D721Med (cell line): Measurements from ENCODE around the gene IQCM.

Source experiments
- DNase-seq: peaks from one replicate; pipeline ENCODE4 v3.0.0; 2011; ENCODE audit warnings: low spot score; ENCODE audit not compliant: insufficient read length
- FAIRE-seq: peaks from 2 replicates; lab custom pipeline; 2011; peaks lifted over from hg19 to GRCh38; lab: Jason Lieb, UNC
- TF ChIP-seq, protein P1 (sequence below): IDR thresholded peaks from 2 replicates; pipeline ENCODE4 v1.5.1; 2012; ENCODE audit warnings: mild to moderate bottlenecking, control low read depth; ENCODE audit not compliant: insufficient read depth; ENCODE audit errors: missing control alignments

Gene IQCM

GRCh38 chr4:149631629-149632028 lies 184.0 kb downstream of the IQCM start:
- FAIRE-seq (no peak), DNase-seq (no peak)
- TF ChIP-seq, protein P1, sequence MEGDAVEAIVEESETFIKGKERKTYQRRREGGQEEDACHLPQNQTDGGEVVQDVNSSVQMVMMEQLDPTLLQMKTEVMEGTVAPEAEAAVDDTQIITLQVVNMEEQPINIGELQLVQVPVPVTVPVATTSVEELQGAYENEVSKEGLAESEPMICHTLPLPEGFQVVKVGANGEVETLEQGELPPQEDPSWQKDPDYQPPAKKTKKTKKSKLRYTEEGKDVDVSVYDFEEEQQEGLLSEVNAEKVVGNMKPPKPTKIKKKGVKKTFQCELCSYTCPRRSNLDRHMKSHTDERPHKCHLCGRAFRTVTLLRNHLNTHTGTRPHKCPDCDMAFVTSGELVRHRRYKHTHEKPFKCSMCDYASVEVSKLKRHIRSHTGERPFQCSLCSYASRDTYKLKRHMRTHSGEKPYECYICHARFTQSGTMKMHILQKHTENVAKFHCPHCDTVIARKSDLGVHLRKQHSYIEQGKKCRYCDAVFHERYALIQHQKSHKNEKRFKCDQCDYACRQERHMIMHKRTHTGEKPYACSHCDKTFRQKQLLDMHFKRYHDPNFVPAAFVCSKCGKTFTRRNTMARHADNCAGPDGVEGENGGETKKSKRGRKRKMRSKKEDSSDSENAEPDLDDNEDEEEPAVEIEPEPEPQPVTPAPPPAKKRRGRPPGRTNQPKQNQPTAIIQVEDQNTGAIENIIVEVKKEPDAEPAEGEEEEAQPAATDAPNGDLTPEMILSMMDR = no peak

- TF ChIP-seq, protein P1 = no peak
- no peak for FAIRE-seq
- DNase-seq = no peak
These were observed 185.6 kb downstream of the IQCM start for GRCh38 chr4:149630064-149630463.

- TF ChIP-seq, protein P1 = no peak
- FAIRE-seq (no peak), DNase-seq (no peak)
These were observed 209.9 kb downstream of the IQCM start for GRCh38 chr4:149605601-149606378.

- TF ChIP-seq, protein P1 = no peak
- DNase-seq = no peak
- no peak for FAIRE-seq
These were observed 210.8 kb downstream of the IQCM start for GRCh38 chr4:149604827-149605226.

DNA sequence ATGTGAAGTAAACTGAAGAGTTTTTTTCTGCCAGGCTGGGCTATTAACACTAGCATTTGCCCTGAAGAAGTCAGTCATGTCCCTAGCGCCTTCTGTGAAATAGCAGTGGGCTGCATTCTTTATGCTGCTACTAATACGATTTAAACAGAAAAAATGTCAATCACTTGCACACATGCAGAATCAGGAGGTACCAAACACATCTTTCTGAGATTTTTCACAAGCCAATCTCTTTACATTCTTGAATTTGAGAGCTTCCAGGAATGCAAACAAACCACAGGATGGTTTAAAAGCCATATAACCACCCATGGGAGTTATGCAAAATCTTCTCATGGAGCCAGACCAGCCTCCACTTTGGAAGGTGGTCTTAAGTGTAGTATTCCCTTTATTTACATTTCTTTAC lies 220.1 kb downstream of the IQCM start:
- TF ChIP-seq, protein P1 = no peak
- DNase-seq (no peak), FAIRE-seq (no peak)

DNA sequence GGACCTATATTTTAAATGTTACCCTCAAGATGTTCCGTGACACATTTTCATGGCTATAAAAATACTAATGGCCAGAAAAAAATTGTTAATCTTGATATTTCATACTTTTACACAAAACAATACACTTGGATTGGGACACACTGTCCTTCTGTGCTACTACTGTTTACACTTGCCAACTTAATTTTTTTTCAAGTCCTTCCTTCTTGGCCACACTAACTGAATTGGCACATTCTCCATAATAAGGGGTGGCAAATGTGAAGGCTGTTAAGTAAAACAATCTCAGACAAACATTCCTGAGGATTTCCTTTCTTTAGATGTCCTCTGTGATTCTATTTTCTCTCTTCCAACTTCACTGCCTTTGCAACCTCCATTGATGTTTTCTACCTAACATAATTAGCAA lies 225.8 kb downstream of the IQCM start:
- TF ChIP-seq, protein P1 = no peak
- DNase-seq (no peak), FAIRE-seq (no peak)

GRCh38 chr4:149584722-149585121 lies 230.9 kb downstream of the IQCM start:
- FAIRE-seq = no peak
- TF ChIP-seq, protein P1 = no peak
- DNase-seq = no peak
